ENCODE results near the gene CFAP65.

CFAP65 gene

DNA sequence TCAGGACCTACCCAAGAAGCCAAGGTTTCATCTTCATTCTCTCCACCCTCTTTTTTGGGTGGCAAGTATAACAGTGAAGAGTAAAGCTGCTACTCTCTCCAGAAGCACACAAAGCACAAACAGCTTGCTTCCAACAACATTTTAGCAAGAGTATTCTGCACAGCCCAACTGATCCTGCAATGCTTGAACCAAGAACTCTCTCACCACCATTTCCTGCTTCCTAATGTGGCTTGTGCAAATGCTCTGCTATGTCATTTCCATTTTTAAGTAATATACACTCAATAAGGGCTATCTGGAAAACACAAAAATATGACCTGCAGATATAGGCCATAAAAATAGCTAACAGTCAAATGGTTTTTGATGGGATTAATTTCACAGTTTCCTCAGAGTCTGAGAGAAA is 43.5 kb upstream of the CFAP65 start:
- TF ChIP-seq, protein P1, sequence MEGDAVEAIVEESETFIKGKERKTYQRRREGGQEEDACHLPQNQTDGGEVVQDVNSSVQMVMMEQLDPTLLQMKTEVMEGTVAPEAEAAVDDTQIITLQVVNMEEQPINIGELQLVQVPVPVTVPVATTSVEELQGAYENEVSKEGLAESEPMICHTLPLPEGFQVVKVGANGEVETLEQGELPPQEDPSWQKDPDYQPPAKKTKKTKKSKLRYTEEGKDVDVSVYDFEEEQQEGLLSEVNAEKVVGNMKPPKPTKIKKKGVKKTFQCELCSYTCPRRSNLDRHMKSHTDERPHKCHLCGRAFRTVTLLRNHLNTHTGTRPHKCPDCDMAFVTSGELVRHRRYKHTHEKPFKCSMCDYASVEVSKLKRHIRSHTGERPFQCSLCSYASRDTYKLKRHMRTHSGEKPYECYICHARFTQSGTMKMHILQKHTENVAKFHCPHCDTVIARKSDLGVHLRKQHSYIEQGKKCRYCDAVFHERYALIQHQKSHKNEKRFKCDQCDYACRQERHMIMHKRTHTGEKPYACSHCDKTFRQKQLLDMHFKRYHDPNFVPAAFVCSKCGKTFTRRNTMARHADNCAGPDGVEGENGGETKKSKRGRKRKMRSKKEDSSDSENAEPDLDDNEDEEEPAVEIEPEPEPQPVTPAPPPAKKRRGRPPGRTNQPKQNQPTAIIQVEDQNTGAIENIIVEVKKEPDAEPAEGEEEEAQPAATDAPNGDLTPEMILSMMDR (IDR thresholded peaks at IDR 0.05; ENCODE audit: low read depth, low read length): no peak
- no peak overlapping the region for H3K4me3 ChIP-seq (ENCODE audit: low read depth, low read length)

DNA sequence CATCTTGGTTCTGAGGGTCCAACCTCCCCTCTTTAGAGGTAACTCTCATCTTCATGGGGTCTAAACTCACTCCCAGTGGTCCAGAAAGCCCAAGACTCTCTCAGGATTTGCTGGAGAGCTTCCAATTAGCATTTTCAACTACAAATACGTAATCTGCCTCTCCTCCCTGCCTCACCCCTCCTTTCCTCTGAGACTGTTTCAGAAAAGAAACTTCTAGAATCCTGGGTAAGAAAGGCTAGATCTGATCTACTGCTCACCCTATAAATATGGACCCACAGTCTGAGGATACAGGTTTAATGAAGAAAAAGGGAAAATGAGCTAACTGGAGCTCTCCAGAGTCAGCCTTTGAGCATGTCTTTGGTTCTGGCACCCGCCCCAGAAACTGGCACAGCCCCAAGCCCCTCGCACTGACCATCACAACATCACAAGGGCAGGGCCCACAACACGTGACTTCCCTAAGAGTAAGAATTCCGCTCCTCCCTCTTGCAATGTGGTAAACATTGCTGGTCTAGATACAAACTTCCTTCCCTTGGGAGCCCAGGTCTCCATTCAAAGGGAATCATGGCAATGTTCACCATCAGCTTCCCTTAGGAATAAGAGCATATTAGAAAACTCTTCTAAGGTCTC is 41.1 kb upstream of the CFAP65 start:
- no peak overlapping the region for H3K4me3 ChIP-seq (ENCODE audit: low read depth, low read length)
- TF ChIP-seq, protein P1 (IDR thresholded peaks at IDR 0.05; ENCODE audit: low read depth, low read length): no peak

DNA sequence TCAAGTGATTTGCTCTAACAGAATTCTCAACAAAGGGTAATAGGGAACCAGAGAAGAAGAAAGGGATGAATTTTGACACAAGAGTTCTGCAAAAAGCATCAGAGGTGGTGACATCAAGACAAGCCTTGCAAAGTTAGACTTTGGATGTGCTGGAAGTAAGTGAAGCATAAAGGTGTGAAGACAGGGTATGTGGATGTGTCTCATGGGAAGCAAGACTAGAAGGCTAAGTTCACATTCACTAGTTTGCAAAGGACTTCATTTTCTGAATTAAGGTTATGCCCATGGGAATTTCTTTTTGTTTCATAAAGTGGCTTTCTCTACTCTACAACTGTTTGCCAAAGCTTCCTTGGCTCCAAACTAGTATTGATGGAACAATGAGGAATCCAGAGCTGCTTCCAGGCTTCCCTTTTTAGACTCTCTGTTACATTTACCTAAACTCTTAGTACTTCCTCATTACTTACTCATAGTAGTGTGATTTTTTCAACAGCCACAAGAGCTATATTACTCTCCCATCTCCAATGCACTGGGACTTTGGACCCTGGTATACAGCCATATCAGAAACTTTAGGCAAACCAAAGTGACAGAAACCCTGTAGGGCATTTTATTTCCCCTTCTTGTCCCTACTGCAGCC is 40.5 kb upstream of the CFAP65 start:
- H3K4me3 ChIP-seq (ENCODE audit: low read depth, low read length): no peak overlapping the region
- TF ChIP-seq, protein P1 (IDR thresholded peaks at IDR 0.05; ENCODE audit: low read depth, low read length): no peak

DNA sequence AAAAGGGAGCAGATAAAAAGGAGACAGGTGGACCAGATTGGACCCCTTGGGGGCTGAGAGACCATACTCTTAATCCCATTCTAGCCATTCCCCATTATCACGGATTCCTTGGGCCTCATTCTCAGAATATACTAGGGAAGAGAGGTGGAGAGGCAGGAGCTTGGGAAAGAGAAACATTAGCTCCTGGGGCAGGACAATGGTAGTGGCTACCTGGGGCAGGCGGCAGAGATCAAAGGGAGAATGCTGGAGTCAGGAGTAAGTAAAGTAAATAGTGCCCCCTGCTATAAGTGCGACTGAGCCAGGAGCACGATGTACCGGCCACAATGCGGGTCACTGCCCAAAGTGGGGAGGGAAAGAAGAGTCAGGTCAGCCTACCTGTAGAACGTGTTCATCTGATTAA is 39.8 kb upstream of the CFAP65 start:
- TF ChIP-seq, protein P1 (IDR thresholded peaks at IDR 0.05; ENCODE audit: low read depth, low read length): no peak
- H3K4me3 ChIP-seq (ENCODE audit: low read depth, low read length): no peak overlapping the region

DNA sequence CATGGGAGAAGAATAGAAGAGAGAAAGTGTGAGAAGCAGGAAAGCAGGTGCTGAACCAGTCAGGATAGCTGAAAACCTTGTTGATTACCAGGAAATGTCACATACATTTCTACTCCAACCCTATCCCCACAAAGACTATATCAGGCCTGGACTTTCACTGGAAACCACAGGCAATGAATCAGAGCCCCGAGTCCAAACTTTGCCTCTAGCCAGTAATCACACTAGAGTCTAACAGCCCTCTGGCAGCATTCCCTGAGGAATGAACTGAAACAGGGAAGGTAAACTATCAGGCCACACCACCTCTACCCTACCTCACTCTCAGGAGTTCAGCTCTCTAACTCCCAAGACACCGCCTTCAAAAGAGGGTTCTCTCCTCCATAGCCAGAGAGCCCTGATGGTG is 38.1 kb upstream of the CFAP65 start:
- no peak overlapping the region for H3K4me3 ChIP-seq (ENCODE audit: low read depth, low read length)
- TF ChIP-seq, protein P1 (IDR thresholded peaks at IDR 0.05; ENCODE audit: low read depth, low read length): no peak

DNA sequence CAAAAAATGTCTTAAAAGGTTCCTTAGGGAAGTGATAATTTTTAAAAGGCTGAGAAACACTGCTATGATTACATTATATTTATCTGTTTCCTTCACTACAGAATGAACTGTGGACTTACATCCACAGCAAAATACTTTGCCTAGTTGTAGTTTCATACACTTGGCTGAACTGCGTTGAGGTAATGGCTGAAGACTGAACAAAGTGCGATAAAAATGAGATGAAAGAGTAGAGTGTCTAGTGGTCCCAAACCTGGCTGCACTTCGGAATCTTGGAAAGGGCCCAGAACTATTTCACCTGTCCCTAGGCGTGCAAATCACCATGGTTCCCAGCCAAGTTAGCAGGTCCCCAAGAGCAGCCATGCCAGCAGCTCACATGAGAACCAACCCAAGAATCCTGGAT is 37.6 kb upstream of the CFAP65 start:
- TF ChIP-seq, protein P1 (IDR thresholded peaks at IDR 0.05; ENCODE audit: low read depth, low read length): no peak
- no peak overlapping the region for H3K4me3 ChIP-seq (ENCODE audit: low read depth, low read length)

DNA sequence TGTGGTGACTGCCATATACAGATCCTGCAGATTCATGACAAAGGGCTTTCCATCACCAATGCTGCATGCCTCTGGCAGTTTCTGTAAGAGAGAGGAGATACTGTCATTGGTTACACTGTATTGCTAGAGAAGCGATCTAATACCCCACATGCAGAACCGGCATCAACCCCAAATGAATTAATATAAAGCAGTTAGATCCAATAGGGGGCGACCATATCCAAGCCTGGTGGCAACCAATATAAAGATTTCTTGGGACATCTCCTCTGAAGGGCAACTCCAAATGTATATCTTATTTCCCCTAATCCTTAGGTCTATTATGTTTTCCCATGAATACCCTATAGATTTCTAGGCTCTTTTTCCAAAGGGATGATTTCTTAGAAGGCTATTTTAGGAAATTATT is 36.8 kb upstream of the CFAP65 start:
- TF ChIP-seq, protein P1 (IDR thresholded peaks at IDR 0.05; ENCODE audit: low read depth, low read length): no peak

More for the DNA sequence above, 36.8 kb upstream of the CFAP65 start:
- H3K4me3 ChIP-seq (ENCODE audit: low read depth, low read length): no peak overlapping the region

Measured in WI38 (cell line).